ENCODE measurements around the gene CHIC2.

CHIC2 gene

DNA sequence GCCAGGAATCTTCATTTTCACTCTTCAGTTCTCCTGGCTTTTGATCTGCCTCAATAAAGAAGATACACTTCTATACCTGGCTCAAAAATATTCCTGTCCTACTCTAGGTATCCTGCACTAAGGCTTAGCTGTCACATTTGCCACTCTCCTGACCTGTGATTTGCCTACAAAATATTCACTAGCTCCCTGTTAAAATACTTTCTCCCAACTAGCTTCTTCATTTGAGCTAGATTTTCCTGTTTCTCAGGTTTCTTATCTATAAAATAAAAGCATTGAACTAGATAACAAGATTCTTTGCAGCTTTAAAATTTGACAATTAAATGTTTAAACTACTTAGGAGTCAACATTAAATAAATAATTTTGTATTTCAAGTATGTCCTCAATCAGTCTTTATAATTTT is 53.2 kb downstream of the CHIC2 start:
- DNase-seq (ENCODE audit: low read depth in 1 of 2, low spot score in 1 of 2) = no peak

DNA sequence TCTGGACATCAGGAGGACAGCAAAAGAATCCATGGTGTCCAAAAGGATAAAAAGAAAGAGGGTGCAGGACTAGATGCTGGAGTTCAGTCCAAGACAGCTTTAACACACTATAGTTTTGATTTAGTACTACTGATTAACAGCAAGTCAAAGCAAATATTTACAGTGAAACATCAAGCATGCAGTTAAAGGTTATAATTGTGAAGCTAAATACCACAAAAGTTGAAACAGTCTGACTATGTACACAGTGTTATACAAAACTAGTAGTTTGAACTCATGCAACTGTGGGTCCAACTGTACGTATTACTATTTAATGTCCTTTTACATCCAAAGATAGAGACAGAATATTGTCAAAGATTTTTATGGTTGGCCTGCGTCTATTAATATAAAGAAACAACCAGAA is 57.6 kb downstream of the CHIC2 start:
- DNase-seq (ENCODE audit: low read depth in 1 of 2, low spot score in 1 of 2) = no peak

DNA sequence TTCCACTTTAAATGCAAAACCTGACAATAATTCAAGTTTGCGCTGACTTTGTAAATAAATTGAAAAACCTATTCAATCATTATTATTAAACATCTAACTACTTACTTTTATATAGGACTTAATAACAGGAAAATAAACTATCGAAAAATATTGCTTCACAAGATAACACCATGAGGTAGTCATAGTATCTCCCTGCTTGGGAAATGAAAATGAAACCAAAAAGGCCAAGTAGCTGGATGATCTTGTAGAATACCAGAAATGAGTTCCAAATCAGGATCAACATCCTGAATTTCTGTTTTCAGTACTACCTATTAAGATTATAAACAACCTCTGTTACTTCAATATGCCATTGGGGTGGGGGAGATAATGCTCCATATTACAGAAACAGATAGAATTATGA is 58.9 kb downstream of the CHIC2 start:
- no peak for DNase-seq (ENCODE audit: low read depth in 1 of 2, low spot score in 1 of 2)

DNA sequence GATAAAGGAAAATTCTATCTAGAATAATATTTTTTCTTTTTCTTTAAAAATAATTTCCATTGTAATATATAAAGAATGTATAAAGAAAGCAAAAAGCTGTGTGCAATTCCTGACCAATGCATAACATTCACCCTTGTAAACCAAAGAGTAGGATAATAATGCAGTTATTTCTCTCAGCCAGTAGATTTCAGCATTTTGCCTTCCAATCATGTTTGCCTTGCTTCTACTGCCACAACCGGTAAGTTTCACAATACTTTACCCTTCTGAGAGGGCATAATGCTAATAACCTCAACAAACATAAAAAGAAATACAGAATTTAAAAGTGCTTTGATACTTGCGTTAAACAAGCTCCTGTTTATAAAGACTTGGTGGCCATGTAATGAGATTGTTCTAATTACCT is 59.9 kb downstream of the CHIC2 start:
- no peak for DNase-seq (ENCODE audit: low read depth in 1 of 2, low spot score in 1 of 2)

DNA sequence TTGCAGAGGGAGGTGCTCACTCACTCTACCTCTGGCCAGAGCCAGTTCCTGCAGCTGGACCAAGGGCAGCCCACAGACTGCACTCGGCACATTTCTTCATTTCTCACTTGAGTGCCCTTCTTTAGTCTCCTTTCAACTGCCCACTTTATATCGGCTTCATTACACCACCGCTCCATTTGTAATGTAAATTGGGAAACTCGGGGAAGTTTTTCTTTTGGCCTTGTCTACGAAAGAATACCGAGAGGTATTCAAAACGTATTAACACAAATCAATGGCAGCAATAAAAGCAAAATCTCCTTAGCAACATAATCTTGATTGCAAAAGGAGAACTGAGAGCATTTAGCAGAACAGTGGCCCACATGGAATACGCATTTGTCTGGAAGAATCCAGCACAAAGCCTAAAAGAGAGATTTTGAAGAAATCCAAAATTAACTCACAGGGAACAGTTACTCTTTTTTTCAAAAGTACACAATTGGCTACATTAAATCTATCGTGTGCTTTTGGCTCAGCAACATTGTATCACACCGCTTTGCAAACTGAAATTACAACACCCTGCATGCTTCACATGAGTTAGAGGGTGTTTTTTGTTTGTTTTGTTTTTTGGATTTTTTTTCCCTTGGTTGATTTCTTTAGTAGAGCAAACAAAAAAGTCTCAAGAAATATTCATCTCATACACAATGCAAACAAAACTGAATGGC is 62.6 kb downstream of the CHIC2 start:
- no peak for DNase-seq (ENCODE audit: low read depth in 1 of 2, low spot score in 1 of 2)

DNA sequence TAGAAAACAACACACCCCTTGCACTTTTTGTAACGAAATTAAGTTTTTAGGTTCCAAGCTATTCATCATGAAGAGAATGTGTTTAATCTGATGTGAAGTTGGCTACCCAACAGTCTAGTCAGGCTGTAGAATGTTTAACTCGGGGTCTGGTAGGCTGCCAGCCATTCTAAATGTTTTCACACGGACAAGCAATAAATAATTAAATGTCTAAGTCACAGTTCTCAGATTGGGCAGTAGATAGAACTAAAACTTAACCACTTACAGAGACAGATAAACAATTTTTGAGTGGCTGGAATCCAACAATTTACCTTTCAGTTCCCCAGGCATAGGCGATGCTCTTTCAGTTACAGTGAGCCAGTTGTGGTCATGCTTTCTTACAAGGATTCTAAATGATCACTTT is 66.5 kb downstream of the CHIC2 start:
- no peak for DNase-seq (ENCODE audit: low read depth in 1 of 2, low spot score in 1 of 2)

DNA sequence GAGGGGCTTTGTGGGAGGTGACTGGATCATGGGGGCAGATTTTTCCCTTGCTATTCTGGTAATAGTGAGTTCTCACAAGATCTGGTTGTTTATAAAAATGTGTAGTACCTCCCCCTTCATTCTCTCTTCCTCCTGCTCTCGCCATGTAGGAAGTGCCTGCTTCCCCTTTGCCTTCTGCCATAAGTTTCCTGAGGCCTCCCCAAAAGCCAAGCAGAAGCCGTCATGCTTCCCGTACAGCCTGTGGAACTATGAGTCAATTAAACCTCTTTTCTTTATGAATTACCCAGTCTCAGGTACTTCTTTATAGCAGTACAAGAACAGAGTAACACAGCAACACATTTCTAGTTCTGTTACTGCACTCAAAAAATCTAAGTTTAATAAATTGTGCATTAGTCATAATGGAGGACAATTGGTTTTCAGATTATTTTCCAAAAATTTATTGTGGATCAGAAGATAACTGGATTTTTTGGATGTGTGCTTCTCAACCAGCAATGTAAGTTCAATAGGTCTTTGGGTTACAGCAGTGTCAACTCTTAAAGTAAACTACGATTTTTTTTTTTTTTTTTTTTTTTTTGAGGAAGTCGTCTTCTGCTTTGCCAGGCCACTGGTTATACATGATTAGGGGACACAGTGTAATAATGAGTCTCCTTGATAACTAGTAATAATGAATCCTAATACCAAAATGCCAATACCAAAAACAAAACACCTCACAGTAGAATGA is 69.9 kb downstream of the CHIC2 start:
- DNase-seq (ENCODE audit: low read depth in 1 of 2, low spot score in 1 of 2) = no peak

DNA sequence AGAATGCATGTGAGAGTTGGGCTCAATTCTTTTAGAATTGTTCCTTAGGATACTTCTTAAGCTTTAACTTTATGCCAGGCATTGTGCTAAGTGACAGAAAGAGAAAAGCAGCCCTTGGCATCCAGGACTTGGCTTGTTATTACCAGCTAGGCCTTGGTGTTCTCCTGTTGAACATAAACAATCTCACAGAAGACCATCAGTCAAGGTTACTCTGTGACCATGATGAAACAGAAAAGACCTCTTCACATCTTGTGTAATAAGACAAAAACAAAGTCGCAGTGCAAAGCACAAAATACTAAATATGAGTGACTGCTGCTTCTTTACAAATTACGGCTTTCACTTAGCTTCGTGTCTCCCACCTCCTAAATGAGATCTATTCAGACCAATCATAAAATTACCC is 71.6 kb downstream of the CHIC2 start:
- no peak for DNase-seq (ENCODE audit: low read depth in 1 of 2, low spot score in 1 of 2)

DNA sequence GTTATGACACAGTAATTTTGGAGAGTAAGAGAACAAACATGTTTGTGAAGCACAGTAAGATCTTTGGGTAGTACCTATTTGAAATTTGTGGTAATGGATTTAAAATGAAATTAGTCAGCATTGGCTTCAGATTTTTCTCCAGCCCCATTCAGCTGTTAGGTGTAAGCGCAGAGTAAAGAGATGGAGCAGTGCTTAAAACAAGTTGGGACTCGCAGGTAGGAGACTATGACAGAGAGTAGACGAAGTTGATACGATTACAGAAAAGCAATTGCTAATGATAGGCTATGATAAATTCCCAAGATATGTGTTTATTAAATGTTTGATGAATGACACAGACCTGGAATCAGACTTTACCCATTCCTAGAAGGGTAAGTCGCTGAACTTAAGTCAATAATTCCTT is 72.6 kb downstream of the CHIC2 start:
- DNase-seq (ENCODE audit: low read depth in 1 of 2, low spot score in 1 of 2) = no peak

DNA sequence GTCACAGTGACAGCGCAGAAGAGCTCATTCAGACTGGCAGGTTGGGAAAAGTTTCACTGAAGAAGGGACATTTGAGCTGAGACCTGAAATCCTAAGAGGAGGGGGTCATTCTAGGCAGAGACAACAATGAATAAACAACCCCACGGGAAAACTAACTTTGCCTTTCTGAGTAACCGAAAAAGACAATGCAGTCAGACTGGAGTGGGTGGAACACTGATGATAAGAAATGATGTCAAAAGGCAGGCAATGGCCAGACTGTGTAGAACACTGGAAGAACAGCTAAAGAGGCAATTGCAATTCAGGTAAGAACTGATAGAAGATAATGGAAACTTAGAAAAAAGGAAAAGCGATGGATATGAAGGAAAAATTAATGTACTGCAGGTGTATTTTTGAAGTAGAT is 73.8 kb downstream of the CHIC2 start:
- DNase-seq (ENCODE audit: low read depth in 1 of 2, low spot score in 1 of 2) = no peak

DNA sequence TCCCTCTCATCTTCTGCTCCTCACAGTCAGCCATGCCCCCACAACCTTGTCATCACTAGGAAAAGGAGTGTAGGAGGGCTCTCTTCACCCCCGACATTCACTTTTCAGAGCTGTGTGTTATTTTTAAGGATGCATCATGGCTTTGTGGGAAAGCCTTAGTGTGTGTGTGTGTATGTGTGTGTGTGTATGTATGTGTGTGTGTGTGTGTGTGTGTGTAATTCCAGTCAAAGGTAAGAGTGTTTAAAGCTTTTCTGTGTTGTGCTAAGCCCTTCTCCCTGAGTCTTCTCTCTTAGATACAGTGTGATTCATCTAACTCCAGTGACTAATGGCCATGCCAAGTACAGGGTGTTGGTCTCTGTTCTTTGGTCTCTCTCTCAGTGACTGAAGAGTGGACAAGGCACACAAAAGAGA is 76.6 kb downstream of the CHIC2 start:
- no peak for DNase-seq (ENCODE audit: low read depth in 1 of 2, low spot score in 1 of 2)

DNA sequence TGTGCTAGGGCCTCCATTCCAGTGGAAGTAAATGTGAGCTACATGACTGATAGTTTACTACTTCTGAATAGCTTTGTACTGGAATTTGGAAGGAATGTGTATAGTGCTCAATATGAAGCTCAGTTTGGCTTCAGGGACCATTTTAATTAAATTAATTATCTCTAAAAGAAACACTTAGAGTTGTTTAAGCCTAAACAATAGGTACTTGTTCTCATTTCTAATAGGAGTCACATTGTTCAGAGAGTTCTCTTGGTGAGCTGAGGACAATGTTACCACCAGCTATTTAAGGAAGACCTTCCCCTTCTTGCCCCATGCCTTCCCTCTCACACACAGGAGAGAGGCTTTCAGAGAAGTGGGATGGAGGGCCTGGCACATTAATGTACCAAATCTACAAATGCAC is 78.3 kb downstream of the CHIC2 start:
- DNase-seq (ENCODE audit: low read depth in 1 of 2, low spot score in 1 of 2) = no peak

DNA sequence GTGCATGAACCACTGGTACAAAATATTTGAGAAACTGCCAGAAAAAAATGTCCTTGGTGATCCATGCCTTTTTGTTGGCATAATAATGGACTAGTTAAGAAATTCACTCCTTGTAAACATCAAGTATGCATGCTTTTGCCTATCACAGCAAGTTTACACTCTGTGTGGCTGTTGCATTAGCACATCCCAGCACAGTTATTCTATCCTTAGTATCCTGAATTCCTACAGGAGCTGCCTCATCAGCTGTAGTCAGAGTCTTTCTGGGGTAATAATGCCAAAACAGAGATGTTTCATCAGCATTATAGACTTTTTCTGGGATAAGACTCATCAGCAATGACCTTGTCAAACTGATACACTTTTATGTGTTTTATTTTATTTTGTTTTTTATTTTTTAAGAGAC is 82.8 kb downstream of the CHIC2 start:
- no peak for DNase-seq (ENCODE audit: low read depth in 1 of 2, low spot score in 1 of 2)

DNA sequence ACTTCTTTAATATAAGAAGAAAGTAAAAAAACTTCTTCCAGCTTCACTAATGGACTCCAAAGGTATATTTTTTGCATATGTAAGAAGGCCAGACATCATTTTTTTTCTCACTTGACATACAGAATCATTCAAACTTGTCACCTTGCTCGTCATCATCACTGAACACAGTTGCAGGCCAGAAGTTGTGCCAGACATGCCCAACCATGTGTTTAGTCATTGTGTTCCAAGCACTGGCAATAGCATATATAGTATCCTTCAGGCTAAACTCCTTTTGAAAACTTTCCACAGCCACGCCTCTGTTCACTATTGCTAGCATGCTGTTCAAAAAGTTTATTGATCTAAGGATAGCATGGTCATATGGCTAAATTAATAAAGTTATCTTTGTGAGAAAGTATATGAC is 83.3 kb downstream of the CHIC2 start:
- DNase-seq (ENCODE audit: low read depth in 1 of 2, low spot score in 1 of 2) = no peak

DNA sequence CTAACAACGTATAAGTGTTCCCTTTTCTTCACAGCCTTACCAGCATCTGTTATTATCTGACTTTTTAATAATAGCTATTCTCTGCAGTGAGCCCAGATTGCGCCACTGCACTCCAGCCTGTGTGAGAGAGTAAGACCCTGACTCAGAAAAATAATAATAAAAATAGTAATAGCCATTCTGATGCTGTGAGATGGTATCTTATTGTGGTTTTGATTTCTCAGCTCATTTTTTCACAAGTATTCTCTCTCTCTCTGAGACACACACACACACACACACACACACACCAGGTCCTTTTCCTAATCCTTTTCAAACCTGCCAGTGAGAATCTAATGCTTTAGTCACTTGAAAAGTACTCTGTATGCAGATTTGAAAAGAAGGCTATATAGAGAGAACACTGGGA is 89.8 kb downstream of the CHIC2 start:
- DNase-seq (ENCODE audit: low read depth in 1 of 2, low spot score in 1 of 2) = no peak

DNA sequence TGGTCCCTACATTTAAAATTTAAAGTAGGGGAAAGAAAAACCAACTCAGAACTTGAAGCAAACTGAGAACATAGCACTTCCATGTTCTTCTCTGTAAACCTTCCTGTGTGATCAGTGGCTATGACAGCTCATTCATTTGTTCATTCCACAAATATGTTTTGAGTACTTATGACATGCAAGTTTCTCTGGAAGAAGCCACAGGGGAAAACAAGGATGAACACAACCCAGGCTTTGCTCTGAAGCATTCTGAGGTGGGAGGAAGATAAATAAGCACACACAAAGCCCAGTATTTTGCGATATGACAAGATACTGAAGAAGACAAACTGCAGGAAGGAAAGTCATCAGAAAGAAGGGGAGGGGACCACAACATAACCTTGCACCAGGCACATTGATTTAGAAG is 96.4 kb downstream of the CHIC2 start:
- DNase-seq (ENCODE audit: low read depth in 1 of 2, low spot score in 1 of 2) = no peak

DNA sequence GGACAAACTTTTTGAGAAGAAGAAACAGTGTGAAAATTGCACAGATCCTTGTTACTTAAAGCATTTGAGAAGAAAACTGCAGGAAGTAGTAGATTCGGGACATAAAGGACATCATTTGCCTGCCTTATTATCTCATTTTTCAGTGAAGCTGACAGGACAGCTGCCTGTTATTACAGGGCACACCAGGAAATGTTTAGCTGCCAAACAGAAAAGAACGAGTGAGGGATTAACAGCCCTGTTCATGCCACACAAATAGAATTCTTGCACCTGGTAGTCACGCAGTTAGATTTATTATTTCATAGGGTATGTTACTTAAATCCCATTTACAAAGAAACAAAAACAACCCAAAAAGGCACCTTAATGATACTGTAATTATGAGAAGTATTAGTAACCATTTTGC is 100.6 kb downstream of the CHIC2 start:
- DNase-seq (ENCODE audit: low read depth in 1 of 2, low spot score in 1 of 2) = no peak

DNA sequence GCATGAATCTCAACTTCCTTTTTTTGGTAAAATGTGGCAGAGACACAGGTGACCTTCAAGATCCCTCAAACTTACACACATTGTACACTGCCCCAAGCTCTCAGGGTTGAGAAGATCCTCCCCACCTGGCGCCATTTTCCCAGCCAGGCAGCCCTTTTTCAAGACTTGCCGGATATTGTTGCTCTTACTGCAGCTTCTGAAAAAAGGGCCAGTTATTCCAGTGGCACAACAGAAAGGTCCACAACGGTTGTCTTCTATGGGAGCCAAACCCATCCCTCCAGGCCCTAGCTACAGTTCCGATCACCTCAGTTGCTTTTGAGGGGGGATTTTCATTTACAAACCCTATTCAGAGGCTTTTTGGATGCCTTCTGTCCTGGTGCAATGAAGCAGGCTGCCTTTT is 101.1 kb downstream of the CHIC2 start:
- no peak for DNase-seq (ENCODE audit: low read depth in 1 of 2, low spot score in 1 of 2)

DNA sequence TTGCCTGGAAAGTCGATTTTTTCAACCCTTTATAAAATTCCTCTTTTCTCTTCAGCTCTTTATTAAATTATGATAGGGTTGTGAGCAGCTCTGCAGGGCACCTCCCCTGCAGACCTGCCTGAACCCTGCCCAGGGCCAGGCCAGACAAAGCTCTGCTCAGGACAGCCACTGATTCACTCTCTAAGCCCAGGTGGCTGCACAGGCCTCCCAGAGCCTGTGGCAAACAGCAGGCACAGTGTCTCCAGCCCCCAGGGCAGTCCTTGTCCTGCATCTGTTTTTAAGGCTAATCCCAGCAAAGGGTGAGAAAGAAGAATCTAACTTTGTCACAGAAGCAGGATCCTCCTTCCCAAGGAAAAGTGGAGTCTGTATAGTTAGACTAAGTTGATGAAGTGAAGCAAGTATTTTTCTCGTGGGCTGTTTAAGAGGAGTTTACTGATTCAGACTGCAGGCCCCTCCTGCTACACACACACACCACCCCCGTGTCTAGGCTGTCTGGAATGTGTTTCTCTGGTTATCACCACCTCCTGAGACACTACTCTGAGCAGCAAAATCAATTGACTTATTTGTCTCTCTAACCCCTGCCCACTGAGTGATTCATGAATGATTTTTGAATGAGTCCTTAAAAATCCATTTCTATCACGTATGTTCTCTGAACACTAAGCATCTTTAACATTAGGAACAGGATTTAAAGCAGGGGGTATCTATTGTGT is 101.7 kb downstream of the CHIC2 start:
- no peak for DNase-seq (ENCODE audit: low read depth in 1 of 2, low spot score in 1 of 2)

DNA sequence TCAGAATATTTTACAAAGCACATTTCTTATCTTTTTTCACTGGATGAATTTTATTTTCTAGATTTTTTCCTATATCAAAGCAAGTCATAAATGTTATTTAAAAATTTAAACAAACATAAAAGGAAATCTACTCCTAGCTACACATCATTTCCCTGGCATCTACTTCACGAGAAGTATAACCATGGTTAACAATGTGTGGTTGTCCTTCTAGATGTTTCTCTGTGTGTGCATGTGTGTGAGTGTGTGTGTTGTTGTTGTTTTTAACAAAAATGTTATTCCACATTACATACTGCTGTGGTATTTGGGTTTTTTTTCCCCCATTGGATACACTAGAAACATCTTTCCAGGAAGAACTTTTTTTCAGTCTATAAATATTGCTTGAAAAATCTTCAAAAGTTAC is 103.1 kb downstream of the CHIC2 start:
- no peak for DNase-seq (ENCODE audit: low read depth in 1 of 2, low spot score in 1 of 2)

DNA sequence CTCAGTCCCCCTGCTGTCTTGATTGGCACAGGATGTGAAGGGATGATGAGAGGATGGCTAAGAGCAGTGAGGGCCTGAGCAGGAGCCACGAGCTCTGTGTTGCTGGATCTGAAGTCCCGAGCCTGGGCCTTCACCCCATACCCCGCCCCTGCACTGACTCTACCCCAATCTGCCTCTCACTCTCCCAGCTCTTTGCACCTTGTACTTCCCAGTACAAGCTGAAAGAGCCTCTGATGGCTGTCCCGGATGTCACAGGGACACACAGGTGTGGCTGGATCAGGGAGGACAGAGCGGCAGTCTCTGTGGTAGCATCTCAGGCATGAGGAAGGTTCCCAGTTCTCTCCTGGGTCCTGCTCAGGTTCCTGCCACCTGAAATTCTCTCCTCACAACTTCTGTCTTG is 103.6 kb downstream of the CHIC2 start:
- DNase-seq (ENCODE audit: low read depth in 1 of 2, low spot score in 1 of 2) = no peak

All from stimulated activated CD4-positive, alpha-beta T cell treated with anti-CD3 and anti-CD28 coated beads, Interleukin-15, amount 100 ng/mL, for 1 hour (primary cell).